HT1080 (cell line): Measurements from ENCODE around the gene OTUB2. TPM values are rescaled to one million over a fixed set of nuclear protein-coding genes. Genes with fewer than 3 reads are reported as not detected.
"Not testable (repeated sequence)": the region's sequence is repeated elsewhere in the genome, so short reads cannot be mapped to it uniquely, and the experiment has no call there.

Source experiments
- DNase-seq: peaks from one replicate; pipeline ENCODE4 v3.0.0-alpha.2; 2015; ENCODE audit warnings: low read depth
- total RNA-seq: library from RNA; depleted of rRNA; stranded (reverse); fragments of >200 nt; shearing (Covaris generic); gene quantifications from 2 replicates; pipeline ENCODE4 v1.2.3, GENCODE V29; 2014

The OTUB2 gene
- total RNA-seq, 1 experiment from 2014 or later, result 2.8 TPM

DNA sequence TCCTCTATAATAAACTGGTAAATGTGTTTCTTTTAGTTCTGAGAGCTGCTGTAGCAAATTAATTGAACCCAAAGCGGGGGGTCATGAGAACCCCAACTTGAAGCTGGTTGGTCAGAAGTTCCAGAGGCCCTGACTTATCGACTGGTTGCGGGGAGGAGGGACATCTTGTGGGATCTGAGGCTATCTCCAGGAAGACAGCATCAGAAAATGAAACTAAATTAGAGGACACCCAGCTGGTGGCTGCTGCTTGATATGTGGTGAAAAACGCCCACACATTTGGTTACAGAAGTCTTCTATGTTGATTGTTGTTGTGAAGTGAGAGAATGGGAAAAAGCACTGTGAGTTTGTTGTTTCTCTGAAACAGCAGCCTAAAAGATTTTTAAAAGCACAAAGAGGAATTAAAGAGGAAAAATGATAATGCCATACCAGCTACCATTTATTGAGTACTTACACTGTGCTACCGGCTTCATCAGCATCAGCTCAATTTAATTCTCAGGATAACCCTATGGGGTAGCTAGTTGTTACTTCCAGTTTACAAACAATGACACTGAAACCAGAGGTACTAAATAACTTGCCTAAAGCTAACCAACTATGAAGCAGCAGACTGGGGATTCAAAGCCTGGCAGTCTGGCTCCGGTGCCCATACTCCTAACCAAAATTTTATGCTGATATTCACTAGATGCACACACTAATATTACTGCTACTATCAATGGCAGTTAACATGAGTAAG lies 30.6 kb downstream of the OTUB2 start:
- no peak for DNase-seq

DNA sequence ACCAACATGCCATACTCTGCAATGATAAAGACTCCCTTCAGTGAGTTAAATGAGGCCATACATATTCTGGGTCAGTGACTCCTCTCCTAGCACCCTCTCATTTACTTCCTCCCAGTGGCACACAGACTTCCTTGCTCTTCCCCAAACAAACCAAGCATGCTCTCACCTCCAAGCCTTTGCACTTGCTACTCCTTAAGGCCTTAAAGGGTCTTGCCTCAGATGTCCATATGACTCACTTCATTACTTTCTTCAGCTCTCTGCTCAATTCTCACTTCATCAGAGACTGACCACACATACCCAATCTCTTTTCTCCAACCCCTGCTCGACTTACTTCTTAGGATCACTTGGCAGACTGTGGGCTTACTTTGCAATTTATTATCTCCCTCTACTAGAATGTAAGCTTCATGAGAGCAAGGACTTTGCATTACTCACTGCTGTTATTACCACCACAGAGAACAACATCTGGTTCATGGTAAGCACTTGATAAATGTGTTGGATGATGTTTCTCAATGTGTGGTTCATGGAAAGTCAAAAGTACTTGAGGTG lies 32.1 kb downstream of the OTUB2 start:
- no peak for DNase-seq

DNA sequence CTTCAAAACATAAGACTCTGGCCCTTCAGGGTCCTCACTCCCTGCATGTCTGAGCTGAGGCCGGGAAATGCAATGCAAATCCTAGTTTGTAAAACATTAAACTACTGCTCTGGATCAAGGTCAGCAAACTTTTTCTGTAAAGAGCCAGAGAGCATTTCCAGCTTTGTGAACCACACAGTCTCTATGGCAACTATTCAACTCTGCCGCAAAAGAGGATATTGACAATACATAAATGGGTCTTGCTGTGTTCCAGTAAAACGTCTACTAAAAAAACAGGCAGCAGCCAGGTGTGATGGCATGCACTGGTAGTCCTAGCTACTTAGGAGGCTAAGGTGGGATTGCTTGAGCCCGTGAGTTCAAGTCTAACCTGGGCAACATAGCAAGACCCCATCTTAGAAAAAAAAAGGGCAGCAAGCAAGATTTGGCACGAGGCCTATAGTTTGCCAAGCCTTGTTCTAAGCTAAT lies 32.6 kb downstream of the OTUB2 start:
- no peak for DNase-seq

DNA sequence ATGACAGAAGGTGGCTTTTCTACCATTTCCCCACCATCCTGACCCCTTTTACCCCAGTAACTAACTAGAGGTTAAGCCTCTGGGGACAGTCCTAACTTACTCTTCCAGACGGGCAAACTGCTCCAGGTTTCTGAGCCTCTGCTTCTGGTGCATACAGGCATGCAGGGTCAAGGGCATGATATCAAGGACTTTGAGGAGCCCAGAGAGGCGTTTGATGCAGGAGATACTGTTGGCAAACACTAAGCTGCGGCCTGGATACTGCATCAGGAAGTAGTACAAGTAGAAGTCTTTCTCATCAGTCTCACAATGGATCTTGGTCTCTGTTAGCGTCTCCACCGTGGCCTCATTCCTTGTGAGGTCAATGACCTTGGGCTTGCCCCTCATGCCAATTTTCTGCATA lies 33.9 kb downstream of the OTUB2 start:
- no peak for DNase-seq

DNA sequence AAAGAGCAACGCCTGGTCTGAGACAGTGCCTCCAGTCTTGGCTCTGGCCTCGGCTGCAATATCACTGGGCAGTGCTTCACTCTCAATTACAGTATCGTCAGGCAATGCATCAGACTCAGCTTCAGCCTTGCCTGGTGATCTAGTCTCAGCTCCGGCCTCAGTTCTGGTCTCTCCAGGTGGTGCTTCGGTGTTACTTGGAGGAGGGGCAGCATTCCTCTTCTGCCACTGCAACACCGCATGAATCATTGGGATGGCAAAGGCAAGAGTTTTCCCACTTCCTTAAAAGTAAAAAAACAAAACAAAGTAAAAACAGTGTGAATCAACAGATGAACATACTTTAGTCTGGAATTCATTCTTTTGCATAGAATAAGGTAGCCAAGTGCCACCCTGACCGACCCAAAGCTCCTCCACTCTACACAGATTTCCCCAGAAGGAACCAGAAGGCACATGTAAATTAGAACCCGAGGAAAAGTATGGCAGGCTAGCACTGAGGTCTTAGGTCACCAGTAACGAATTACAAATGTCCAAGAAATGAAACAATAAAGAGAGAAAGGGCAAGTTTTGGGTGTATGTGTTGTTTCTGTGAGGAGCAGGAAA lies 36.3 kb downstream of the OTUB2 start:
- peak; percentile 89 for DNase-seq

DNA sequence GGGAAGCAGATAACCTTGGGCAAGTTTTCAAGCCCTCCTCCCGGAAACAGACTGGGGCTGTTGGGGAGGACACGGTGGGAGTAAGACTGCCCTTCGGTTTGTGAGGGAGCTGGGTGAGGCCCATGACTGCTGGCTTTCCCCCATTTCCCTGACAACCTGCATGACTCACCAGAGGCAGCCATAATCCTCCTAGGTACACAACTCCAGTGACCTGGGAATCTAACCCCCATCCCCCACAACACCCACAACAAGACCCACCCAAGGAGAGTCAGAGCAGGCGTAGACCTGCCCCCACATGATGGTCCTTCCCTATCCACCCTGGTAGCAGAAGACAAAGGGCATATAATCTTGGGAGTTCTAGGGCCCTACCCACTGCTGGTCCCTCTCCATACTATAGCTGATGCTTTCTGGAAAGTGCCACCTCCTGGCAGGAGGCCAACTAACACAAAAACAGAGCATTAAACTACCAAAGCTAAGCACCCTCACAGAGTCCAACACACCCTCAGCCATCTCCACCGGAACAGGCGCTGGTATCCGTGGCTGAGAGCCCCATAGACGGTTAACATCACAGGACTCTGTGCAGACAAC lies 40.0 kb downstream of the OTUB2 start:
- DNase-seq, result peak; percentile 20

DNA sequence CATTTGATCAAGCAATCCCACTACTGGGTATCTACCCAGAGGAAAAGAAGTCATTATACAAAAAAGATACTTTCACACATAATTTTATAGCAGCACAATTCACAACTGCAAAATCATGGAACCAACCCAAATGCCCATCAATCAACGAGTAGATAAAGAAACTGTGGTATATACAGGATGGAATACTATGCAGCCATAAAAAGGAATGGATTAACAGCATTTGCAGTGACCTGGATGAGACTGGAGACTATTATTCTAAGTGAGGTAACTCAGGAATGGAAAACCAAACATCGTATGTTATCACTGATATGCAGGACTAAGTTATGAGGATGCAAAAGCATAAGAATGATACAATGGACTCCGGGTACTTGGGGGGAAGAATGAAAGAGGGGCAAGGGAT lies 45.9 kb downstream of the OTUB2 start:
- not testable (repeated sequence) for DNase-seq

DNA sequence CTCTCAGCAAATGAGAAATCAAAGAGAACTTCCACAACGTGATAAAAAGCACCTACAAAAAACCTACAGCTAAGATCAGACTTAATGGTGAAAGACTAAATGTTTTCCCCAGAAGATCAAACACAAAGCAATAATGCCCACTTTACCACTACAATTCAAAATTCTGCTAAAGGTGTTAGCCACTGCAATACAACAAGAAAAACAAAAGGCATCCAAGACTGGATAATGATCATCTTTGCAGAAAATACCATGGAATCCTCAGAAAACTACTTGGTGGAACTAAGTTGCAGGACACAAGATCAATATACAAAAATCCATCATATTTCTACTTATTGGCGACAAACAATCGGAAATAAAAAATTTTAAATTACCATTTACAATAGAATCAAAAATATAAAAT lies 48.4 kb downstream of the OTUB2 start:
- DNase-seq, result no peak

DNA sequence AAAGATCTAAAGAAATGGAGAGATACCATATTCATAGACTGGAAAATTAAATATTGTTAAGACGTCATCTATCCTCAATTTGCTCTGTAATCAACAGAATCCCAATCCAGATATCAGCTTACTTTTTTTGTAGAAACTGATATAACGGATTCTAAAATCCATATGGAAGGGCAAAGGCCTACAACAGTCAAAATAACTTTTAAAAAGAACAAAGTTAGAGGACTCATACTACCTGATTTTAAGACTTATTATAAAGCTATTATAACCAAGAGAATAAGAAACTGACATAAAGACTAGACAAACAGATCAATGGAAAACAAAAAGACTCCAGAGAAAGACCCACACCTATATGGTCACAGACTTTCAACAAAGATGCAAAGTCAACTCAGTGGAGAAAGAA lies 48.9 kb downstream of the OTUB2 start:
- DNase-seq, result no peak

DNA sequence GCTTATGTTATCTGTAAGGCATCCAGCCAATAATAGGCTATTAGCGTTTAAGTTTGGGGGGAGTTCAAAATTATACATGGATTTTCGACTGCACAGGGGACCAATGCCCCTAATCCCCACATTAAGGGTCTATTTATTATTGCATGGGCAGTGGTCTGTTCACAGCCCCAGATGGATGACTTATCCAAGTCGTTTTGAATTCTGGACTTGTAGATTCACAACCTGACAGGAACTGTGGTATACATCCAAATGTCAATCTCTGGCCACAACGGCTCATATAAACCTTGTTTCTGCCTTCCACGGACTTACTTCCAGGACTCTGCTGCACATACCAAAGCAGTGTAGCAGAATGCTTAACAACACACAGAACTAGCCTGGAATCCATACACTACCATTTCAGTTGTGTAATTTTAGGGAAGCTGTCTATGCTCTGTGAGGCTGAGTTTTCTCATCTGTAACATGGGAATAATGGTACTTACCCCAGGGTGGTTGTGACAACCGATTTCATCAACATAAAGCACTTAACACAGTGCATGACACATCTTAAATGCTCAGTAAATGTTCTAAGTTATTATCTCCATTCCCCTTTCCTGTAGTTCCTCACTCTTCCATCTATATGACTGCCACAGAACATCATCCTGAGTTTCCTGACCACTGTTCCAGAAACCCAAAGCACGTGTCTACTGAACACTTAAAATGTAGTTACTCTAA lies 51.1 kb downstream of the OTUB2 start:
- DNase-seq, result no peak

DNA sequence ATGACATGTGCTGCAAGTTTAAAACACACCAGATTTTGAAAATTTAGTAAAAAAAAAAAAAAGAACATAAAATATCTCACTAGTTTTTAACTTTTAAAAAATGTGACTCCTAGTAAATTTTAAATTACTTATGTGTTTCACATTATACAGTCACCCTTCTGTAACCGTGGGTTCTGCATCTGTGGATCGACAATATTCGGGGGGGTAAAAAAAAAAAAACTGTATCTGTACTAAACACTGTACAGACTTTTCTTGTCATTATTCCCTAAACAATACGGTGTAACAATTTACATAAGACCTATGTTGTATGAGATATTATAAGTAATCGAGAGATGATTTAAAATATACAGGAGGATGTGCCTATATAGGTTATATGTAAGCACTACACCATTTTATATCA lies 51.7 kb downstream of the OTUB2 start:
- DNase-seq, result no peak

DNA sequence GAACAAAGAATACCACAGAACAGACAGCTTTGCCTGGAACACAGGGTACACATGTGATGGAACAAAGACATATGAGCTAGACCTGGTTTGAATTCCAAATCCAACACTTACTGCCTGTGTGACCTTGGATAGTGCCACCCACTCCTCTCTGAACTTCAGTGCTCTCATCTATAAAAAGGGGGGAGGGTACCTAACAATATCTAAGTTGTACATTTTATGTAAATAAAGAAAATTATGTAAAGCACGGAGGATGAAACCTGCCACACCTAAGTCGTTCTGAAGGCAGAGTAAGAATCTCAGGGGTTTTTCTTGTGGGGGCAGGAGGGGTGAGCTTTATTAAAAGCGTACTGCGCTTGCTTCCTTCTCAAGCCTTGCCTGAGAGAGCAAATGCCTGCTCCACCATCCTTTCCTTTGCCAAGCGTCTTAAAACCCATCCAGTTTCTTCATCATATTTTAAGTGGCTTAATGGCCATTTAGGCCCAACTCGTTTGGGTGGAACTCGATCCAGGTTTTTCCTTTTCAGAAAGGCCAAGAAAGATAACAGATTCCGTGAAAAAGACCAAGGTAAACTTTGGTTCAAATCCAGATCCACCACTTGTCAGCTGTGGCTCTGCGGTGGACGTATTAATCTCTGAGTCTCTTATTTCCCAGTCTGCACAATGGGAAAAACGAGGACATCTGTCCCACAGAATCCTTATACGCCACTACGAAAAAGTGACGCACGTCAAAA lies 53.9 kb downstream of the OTUB2 start:
- peak; percentile 20 for DNase-seq

DNA sequence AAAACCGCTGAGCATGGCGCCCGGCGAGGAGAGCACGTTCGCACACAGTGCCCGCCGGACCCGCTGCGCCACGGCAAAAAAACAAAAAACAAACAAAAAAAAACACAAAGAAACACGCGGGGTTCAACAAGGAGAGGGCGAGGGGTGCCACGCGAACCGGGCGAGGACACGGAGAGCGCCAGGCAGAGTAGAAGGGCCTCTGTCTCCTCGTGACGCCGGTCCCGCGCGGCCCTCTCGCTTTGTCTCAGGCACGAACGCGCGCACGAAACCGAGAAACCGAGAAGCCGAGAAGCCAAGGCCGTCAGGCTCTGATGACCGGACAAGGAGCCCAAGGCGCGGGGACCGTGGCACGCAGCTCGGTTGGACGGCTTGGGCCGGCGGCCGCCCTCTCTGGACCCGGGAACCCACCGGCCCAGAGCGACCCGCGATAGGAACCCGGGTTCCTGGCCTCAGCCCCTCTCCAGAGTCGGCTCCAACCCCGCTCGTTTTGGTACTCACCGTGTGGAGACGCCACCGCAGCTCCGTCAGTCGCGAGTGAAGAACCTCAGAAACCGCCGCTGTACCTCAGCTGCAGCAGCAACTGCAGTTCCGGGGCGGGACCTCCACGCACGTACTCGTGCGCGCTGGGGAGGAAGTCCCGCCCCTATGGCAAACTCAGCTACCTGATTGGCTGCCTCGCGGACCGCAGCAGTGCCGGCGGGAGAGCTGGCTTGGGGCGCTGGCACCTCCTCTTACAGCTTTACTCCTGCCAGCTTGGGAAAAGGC lies 54.7 kb downstream of the OTUB2 start, which contains the start of the genes DDX24 and IFI27L1:
Gene DDX24, minus strand, starts transcription at position 582 of the 765 bp plus-strand sequence. CDS start 1,460 bp downstream, outside the sequence.
Gene IFI27L1, plus strand, starts transcription at position 690 of the 765 bp plus-strand sequence. CDS start 15,628 bp downstream, outside the sequence.
- DNase-seq, result peak; percentile 92

DNA sequence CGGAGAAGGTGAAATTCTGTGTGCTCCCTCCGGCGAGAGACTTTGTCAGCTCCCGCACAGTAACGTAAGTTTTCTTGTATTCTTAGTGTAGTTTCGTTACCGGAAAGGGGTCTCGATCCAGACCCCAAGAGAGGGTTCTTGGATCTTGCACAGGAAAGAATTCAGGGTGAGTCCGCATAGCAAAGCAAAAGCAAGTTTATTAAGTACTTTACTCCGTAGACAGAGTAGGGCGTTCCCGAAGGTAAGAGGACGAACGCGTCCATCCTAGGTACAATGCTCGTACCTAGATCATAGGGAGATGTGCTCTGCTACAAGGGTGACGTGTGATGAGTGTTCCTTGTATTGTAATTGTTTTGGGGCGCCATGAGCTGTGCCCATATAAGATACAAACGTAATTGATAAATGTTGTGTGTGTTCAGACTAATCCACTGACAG lies 55.3 kb downstream of the OTUB2 start:
- no peak for DNase-seq

DNA sequence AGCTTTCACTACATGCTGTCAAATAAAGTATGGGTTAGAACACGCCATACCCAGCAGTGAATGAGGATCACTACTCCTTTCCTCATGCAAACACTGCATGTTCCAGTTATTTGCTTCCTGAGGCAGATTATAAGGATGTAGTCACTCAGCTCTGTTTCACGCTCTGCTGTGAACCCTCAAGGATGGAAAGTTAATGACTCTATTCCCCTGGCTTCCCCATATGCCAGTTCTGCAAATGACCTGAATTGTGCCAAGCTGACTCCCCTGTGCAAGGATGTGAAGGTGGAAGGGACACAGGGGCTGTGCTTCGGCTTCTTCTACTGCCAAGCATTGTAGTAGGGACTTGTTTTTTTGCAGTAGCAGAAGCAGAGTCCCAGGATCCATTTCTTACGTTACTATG lies 61.8 kb downstream of the OTUB2 start:
- no peak for DNase-seq

DNA sequence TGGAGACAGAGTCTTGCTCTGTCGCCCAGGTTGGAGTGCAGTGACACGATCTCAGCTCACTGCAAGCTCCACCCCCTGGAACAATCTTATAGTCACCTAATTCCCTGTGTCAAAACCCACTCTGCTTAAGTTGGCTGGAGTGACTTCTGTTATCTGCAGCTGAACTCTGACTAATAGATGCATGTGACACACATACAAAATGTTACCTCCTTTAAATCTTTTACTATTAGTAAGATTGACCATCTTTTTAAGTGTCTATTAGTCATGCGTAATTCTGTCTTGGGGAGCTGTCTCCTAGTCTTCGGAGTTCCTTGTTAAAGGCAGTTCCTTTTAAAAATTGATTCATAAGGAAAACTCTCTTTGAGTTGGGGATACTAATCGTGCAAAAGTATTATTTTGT lies 62.4 kb downstream of the OTUB2 start:
- peak; percentile 17 for DNase-seq

DNA sequence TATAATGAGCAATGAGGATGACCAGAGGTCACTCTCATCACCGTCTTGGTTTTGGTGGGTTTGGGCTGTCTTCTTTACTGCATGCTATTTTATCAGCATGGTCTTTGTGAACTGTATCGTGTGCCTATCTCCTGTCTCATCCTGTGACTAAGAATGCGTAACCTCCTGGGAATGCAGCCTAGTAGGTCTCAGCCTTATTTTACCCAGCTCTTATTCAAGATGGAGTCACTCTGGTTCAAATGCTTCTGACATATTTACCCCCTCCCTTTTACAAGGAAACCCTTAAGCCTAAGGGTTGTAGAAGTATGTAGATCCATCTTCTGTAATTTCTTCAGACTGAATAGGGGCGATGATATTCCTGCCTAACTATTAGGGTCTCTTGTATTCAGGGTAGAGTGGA lies 63.3 kb downstream of the OTUB2 start:
- DNase-seq, result peak; percentile 57

DNA sequence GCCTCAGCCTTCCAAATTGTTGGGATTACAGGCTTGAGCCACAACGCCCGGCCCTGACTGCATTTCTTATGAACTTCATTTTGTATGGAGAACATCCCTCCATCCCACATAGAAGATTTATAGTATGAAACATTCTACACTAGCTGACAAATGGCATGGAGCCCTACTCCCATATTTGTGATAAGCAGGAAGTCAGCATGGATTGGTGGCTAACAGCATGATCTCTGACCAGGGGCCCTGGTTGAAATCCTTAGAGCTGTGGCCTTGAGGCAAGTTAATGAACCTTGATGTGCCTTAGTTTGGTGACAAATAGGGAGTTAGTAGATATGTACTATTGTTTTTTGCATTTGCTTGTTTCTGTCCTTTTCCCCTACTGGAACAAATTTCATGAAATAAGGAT lies 67.3 kb downstream of the OTUB2 start:
- no peak for DNase-seq

DNA sequence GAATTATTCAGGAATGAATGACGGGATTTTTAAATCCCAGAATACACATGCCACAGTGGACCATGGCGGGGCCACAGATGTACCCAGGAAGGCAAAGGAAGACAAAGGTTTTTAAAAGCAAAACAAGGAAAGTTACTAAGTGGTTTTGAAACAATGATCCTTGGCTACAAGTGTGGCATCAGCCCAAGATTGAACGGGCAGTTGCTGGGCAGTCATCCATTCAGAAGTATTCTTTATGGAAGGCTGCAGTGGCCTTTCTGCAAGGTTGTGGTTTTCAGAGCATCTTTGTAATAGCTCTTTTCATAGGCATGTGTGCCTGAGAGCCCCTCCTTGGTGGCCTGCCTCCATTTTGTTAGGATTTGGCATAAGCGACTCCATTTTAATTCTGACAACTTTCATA lies 71.0 kb downstream of the OTUB2 start:
- no peak for DNase-seq
